ENCODE results near the gene TRMT2A. TPM values are rescaled to one million over a fixed set of nuclear protein-coding genes. Genes with fewer than 3 reads are reported as not detected.

TRMT2A gene
- total RNA-seq, 1 donor from 2014 or later: 31.8 TPM

DNA sequence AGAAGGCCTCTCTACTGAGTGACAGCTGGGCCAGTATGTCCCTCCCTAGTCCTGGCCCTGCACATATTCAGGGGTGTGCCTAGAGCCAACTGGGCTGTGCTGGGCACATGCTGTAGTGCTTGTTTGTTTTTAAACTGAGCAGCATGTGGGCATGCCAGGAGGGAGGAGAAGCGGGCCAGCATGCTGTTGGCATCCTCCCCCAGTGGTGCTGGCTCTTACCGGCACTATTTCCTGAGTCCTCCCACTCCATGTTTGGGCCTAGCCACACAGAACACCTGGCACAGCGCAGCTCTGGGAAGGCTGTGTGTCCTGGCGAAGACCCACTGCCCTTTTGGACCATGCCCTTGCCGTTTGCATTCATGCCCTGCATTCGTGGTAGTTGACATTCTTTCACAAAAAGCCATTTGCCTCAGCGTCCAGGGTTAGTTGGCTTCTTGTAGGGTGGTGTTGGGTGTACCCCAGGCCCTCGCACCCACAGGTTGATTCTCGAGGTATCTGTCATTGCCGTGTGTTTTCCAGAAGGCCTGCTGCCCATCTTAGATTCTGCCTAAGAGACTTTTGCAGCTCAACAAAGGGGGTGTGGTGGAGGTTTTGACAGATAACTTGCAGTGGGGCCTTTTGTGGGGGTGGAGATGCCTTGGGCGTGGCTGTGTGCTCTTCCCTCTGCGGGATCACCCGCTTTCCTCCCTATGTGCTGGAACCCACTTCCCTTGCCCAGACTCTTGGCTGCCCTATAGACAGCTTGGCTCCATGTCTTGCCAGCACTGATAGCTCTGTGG is 23.4 kb downstream of the TRMT2A start:
- Histone ChIP-seq H3K27ac (ENCODE audit: low read depth, low read length) (peak overlapping the region; percentile 67), H3K36me3 (ENCODE audit: control insufficient read depth in 3 of 3, insufficient read depth in 3 of 3, low read length in 3 of 3) (peaks cover 68 to 85% (median 74%) of the 10 kb centered on the region in 3 donors), H3K4me1 (ENCODE audit: control insufficient read depth in 3 of 3, insufficient read depth in 3 of 3, low read length in 3 of 3) (peaks cover 10 to 17% (median 17%) of the 10 kb centered on the region in 3 donors), H3K9ac (ENCODE audit: low read depth in 1 of 3, low read length in 3 of 3) (peak overlapping the region; percentile 42 to 79 (median 59)), H3K9me3 (ENCODE audit: control insufficient read depth in 3 of 3, low read length in 3 of 3) (no peaks in the 10 kb centered on the region), H3K4me3 (ENCODE audit: low read length in 3 of 3) (peak overlapping the region in 2 of 3 donors; percentile 22 to 37), H3K27me3 (ENCODE audit: control insufficient read depth in 3 of 3, insufficient read depth in 3 of 3, low read length in 3 of 3) (no peaks in the 10 kb centered on the region)

DNA sequence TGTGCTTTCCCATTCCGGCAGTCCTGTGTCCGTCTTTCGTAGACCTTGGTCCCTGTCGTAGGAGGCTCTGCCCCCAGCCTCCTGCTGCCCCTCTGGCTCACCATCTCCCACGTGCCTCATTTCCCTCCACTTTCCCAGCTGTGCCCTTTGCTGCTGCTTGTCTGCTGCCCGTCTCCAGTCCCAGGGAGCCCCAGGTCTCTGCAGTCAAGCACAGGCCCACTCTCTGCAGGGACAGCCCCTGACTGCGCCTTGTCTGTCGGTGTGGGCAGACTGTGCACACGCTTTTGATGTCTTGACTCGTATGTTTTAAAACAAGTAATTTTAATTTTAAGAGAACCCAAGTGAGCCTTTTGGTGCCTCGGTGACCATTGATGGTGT is 24.6 kb downstream of the TRMT2A start:
- Histone ChIP-seq H3K27ac (ENCODE audit: low read depth, low read length) (no peak overlapping the region), H3K4me3 (ENCODE audit: low read length in 3 of 3) (no peak overlapping the region), H3K36me3 (ENCODE audit: control insufficient read depth in 3 of 3, insufficient read depth in 3 of 3, low read length in 3 of 3) (peaks cover 77 to 89% (median 79%) of the 10 kb centered on the region in 3 donors), H3K9me3 (ENCODE audit: control insufficient read depth in 3 of 3, low read length in 3 of 3) (no peaks in the 10 kb centered on the region), H3K4me1 (ENCODE audit: control insufficient read depth in 3 of 3, insufficient read depth in 3 of 3, low read length in 3 of 3) (peaks cover 10 to 17% (median 17%) of the 10 kb centered on the region in 3 donors), H3K9ac (ENCODE audit: low read depth in 1 of 3, low read length in 3 of 3) (no peak overlapping the region), H3K27me3 (ENCODE audit: control insufficient read depth in 3 of 3, insufficient read depth in 3 of 3, low read length in 3 of 3) (no peaks in the 10 kb centered on the region)

- Histone ChIP-seq H3K9me3 (ENCODE audit: control insufficient read depth in 3 of 3, low read length in 3 of 3) (no peaks in the 10 kb centered on the region), H3K36me3 (ENCODE audit: control insufficient read depth in 3 of 3, insufficient read depth in 3 of 3, low read length in 3 of 3) (peaks cover 83 to 90% (median 85%) of the 10 kb centered on the region in 3 donors), H3K27me3 (ENCODE audit: control insufficient read depth in 3 of 3, insufficient read depth in 3 of 3, low read length in 3 of 3) (no peaks in the 10 kb centered on the region), H3K4me1 (ENCODE audit: control insufficient read depth in 3 of 3, insufficient read depth in 3 of 3, low read length in 3 of 3) (peaks cover 10 to 17% (median 17%) of the 10 kb centered on the region in 3 donors), H3K27ac (ENCODE audit: low read depth, low read length) (no peak overlapping the region), H3K9ac (ENCODE audit: low read depth in 1 of 3, low read length in 3 of 3) (no peak overlapping the region), H3K4me3 (ENCODE audit: low read length in 3 of 3) (no peak overlapping the region)
Observed at GRCh38 chr22:20091690-20092476, 25.1 kb downstream of the TRMT2A start.

GRCh38 chr22:20090730-20091240 is 26.2 kb downstream of the TRMT2A start:
- Histone ChIP-seq H3K9ac (ENCODE audit: low read depth in 1 of 3, low read length in 3 of 3) (no peak overlapping the region), H3K27ac (ENCODE audit: low read depth, low read length) (no peak overlapping the region), H3K9me3 (ENCODE audit: control insufficient read depth in 3 of 3, low read length in 3 of 3) (no peaks in the 10 kb centered on the region), H3K4me1 (ENCODE audit: control insufficient read depth in 3 of 3, insufficient read depth in 3 of 3, low read length in 3 of 3) (peaks cover 10 to 17% (median 17%) of the 10 kb centered on the region in 3 donors), H3K27me3 (ENCODE audit: control insufficient read depth in 3 of 3, insufficient read depth in 3 of 3, low read length in 3 of 3) (no peaks in the 10 kb centered on the region), H3K4me3 (ENCODE audit: low read length in 3 of 3) (no peak overlapping the region), H3K36me3 (ENCODE audit: control insufficient read depth in 3 of 3, insufficient read depth in 3 of 3, low read length in 3 of 3) (peaks cover 91% of the 10 kb centered on the region in 3 donors)

DNA sequence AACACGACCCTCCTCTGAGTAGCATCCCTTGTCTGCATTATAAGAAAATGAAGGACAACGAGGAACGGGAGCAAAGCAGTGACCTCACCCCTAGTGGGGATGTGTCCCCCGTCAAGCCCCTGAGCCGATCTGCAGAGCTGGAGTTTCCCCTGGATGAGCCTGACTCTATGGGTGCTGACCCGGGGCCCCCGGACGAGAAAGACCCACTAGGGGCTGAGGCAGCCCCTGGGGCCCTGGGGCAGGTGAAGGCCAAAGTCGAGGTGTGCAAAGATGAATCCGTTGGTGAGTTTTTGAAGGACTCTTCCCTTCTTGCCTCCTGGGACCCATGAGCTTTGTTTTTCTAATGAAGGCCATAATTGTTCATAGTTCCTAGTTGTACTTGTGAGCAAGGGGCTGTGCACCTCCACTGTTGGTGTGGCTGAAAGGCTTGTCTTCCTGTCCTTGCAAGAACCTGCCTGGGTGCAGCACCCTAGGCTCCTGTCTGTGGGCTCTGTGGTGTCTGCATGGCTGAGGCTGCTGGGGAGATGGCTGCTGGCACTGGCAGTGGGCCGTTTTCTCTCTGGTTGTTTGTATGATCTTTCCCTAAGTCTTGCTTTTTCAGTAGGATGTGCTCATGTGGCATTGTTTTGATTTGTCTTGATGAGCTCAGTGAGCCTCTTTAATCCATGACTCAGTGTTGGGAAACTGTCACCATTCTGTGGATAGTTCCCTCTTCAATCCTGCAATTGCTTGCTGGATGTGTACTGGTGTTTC is 26.9 kb downstream of the TRMT2A start:
- no peak overlapping the region for H3K27ac ChIP-seq (ENCODE audit: low read depth, low read length)
- H3K36me3 ChIP-seq (ENCODE audit: control insufficient read depth in 3 of 3, insufficient read depth in 3 of 3, low read length in 3 of 3): peaks cover 87 to 88% (median 88%) of the 10 kb centered on the region in 3 donors
- H3K9ac ChIP-seq (ENCODE audit: low read depth in 1 of 3, low read length in 3 of 3): no peak overlapping the region
- H3K27me3 ChIP-seq (ENCODE audit: control insufficient read depth in 3 of 3, insufficient read depth in 3 of 3, low read length in 3 of 3): no peaks in the 10 kb centered on the region
- H3K4me3 ChIP-seq (ENCODE audit: low read length in 3 of 3): no peak overlapping the region
- no peaks in the 10 kb centered on the region for H3K9me3 ChIP-seq (ENCODE audit: control insufficient read depth in 3 of 3, low read length in 3 of 3)
- peaks cover 11 to 17% (median 17%) of the 10 kb centered on the region in 3 donors for H3K4me1 ChIP-seq (ENCODE audit: control insufficient read depth in 3 of 3, insufficient read depth in 3 of 3, low read length in 3 of 3)

- no peaks in the 10 kb centered on the region for H3K27me3 ChIP-seq (ENCODE audit: control insufficient read depth in 3 of 3, insufficient read depth in 3 of 3, low read length in 3 of 3)
- no peak overlapping the region for H3K9ac ChIP-seq (ENCODE audit: low read depth in 1 of 3, low read length in 3 of 3)
- H3K27ac ChIP-seq (ENCODE audit: low read depth, low read length): no peak overlapping the region
- H3K36me3 ChIP-seq (ENCODE audit: control insufficient read depth in 3 of 3, insufficient read depth in 3 of 3, low read length in 3 of 3): peaks cover 79 to 82% (median 80%) of the 10 kb centered on the region in 3 donors
- no peak overlapping the region for H3K4me3 ChIP-seq (ENCODE audit: low read length in 3 of 3)
- H3K9me3 ChIP-seq (ENCODE audit: control insufficient read depth in 3 of 3, low read length in 3 of 3): no peaks in the 10 kb centered on the region
- H3K4me1 ChIP-seq (ENCODE audit: control insufficient read depth in 3 of 3, insufficient read depth in 3 of 3, low read length in 3 of 3): peaks cover 18 to 21% (median 19%) of the 10 kb centered on the region in 3 donors
Observed at GRCh38 chr22:20089226-20089976, 27.6 kb downstream of the TRMT2A start.

- H3K4me1 ChIP-seq (ENCODE audit: control insufficient read depth in 3 of 3, insufficient read depth in 3 of 3, low read length in 3 of 3): peaks cover 18 to 22% (median 19%) of the 10 kb centered on the region in 3 donors
- peaks cover 71 to 76% (median 72%) of the 10 kb centered on the region in 3 donors for H3K36me3 ChIP-seq (ENCODE audit: control insufficient read depth in 3 of 3, insufficient read depth in 3 of 3, low read length in 3 of 3)
- H3K27ac ChIP-seq (ENCODE audit: low read depth, low read length): no peak overlapping the region
- H3K9ac ChIP-seq (ENCODE audit: low read depth in 1 of 3, low read length in 3 of 3): no peak overlapping the region
- no peaks in the 10 kb centered on the region for H3K9me3 ChIP-seq (ENCODE audit: control insufficient read depth in 3 of 3, low read length in 3 of 3)
- H3K4me3 ChIP-seq (ENCODE audit: low read length in 3 of 3): no peak overlapping the region
- no peaks in the 10 kb centered on the region for H3K27me3 ChIP-seq (ENCODE audit: control insufficient read depth in 3 of 3, insufficient read depth in 3 of 3, low read length in 3 of 3)
Observed at GRCh38 chr22:20088263-20088648, 28.8 kb downstream of the TRMT2A start.

GRCh38 chr22:20087319-20088262 is 29.4 kb downstream of the TRMT2A start:
- Histone ChIP-seq H3K36me3 (ENCODE audit: control insufficient read depth in 3 of 3, insufficient read depth in 3 of 3, low read length in 3 of 3) (peaks cover 68 to 73% (median 68%) of the 10 kb centered on the region in 3 donors), H3K4me1 (ENCODE audit: control insufficient read depth in 3 of 3, insufficient read depth in 3 of 3, low read length in 3 of 3) (peaks cover 25 to 26% (median 26%) of the 10 kb centered on the region in 3 donors), H3K27me3 (ENCODE audit: control insufficient read depth in 3 of 3, insufficient read depth in 3 of 3, low read length in 3 of 3) (no peaks in the 10 kb centered on the region), H3K9me3 (ENCODE audit: control insufficient read depth in 3 of 3, low read length in 3 of 3) (no peaks in the 10 kb centered on the region), H3K4me3 (ENCODE audit: low read length in 3 of 3) (no peak overlapping the region), H3K27ac (ENCODE audit: low read depth, low read length) (no peak overlapping the region), H3K9ac (ENCODE audit: low read depth in 1 of 3, low read length in 3 of 3) (no peak overlapping the region)

Data from skeletal muscle tissue (tissue), 4 donors.